A673 (cell line): ENCODE results near the gene EEF1A2.

ENCODE experiments used
- CTCF ChIP-seq: fragments of 300-800, 200-600 bp; sonication (generic); conservative IDR thresholded peaks from 2 replicates; pipeline ENCODE4 v1.5.1; 2017; ENCODE audit warnings: low read depth, mild to moderate bottlenecking, antibody characterized with exemption, low read length, moderate library complexity, mixed read lengths
- EZH2 ChIP-seq: fragments of 200-600 bp; sonication (generic); IDR thresholded peaks from 2 replicates; pipeline ENCODE4 v1.6.1; 2017; ENCODE audit warnings: borderline replicate concordance, low read depth, mild to moderate bottlenecking, mixed read lengths, antibody characterized with exemption, low read length; ENCODE audit not compliant: poor library complexity, severe bottlenecking

DNA sequence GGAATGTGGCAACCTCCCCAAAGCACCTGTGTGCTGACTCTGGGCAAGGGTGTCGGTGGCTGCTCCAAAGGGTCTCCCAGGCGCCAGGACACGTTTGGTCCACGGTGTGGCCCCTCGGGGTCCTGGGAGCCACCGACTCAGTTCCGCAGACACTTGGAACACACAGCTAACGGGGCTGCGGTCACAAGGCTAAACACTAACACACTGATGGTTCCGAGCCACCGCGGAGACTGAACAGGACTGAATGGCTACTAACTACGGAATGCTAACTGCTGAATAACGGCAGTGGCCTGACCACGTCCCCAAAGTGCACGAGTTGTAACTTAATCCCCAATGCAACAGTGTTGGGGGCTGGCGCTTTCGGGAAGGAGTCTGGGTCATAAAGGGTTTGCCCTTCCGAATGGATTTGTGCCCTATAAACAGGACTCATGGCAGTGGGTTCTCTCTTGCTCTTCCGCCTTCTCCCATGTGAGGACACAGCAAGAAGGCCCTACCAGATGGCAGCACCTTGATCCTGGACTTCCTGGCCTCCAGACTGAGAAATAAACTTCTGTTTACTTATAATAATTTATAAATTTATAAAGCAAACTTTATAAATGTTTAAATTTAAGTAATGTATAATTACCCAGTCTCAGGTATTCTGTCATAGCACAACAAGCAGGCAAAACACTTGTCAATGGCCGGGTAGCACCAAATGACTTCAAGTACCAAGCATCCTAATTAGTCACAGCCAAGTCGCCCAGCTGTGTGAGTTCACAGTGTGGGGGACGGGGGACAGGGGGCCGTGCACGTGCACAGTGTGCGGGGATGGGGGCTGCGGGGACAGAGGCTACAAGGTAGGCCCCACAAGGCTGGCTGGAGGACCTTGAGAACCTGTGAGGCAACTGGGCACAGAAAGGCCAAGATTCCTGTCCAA is 2.3 kb upstream of the EEF1A2 start:
- TF ChIP-seq CTCF, result no peak
- no peak for TF ChIP-seq EZH2
